ENCODE data around the gene BCAS3.

The BCAS3 gene

GRCh38 chr17:61442136-61442775 lies 764.6 kb downstream of the BCAS3 start:
- no peak for DNase-seq

All from DMS153 (cell line).